ENCODE results near the gene ADORA1. TPM values are rescaled to one million over a fixed set of nuclear protein-coding genes. Genes with fewer than 3 reads are reported as not detected.

The ADORA1 gene
- polyA plus RNA-seq, 1 of the 3 experiments (the other 2 are of a cell fraction) = 4.8 TPM

- DNase-seq = no peak
- Histone ChIP-seq H3K9me3 (no peaks in the 10 kb centered on the region), H2AFZ (ENCODE audit: low read depth) (no peak overlapping the region), H3K27ac (ENCODE audit: low read depth in 2 of 2, low read length in 1 of 2) (no peak overlapping the region), H3K27me3 (ENCODE audit: insufficient read depth) (no peaks in the 10 kb centered on the region; the same call in 1 of the 2 replicates), H3K4me3 (ENCODE audit: low read depth in 2 of 2, low read length in 1 of 2) (no peak overlapping the region; a peak in 1 of 4 replicates), H3K9me2 (no peaks in the 10 kb centered on the region), H3K4me1 (ENCODE audit: control insufficient read depth in 1 of 2, insufficient read depth in 2 of 2, low read depth in 1 of 2, low read length in 1 of 2) (no peaks in the 10 kb centered on the region; a peak in 1 of 4 replicates), H4K20me1 (ENCODE audit: insufficient read depth) (no peaks in the 10 kb centered on the region), H3K9ac (no peak overlapping the region), H3K79me2 (ENCODE audit: insufficient read depth) (no peaks in the 10 kb centered on the region), H3K36me3 (replicated peaks in 1 of 2; ENCODE audit: control insufficient read depth in 1 of 2, insufficient read depth in 2 of 2, low read length in 1 of 2) (no peaks in the 10 kb centered on the region), H3F3A (replicated peaks; ENCODE audit: insufficient read depth) (no peaks in the 10 kb centered on the region), H3K4me2 (no peak overlapping the region)
- POLR2A ChIA-PET = interaction anchor here (0.6 kb wide), 1 partner anchor 94 kb away, joined by 3 read pairs; no protein-coding TSS in a partner anchor
- TF ChIP-seq CTCF (IDR thresholded peaks at IDR 0.05) = peak; percentile 57
- no peak for TF ChIP-seq RXRA (IDR thresholded peaks at IDR 0.05; ENCODE audit: borderline replicate concordance, low read depth)
- CTCF ChIA-PET = interaction anchor here (1.0 to 3.5 kb wide), 13 partner anchors 9 to 131 kb away, joined by 3 to 18 read pairs (median 4); partner anchors contain the start of gene ADORA1
- whole genome bisulfite sequencing (ENCODE audit: low lambda C conversion rate) = 76% methylated on average over 5 of the region's 14 CpGs
These were observed 42.7 kb upstream of the ADORA1 start for GRCh38 chr1:203084588-203085527.

GRCh38 chr1:203085528-203086406, 41.8 kb upstream of the ADORA1 start, which contains the start of gene MYOG:
Gene MYOG, minus strand, starts transcription at chr1:203086012. Its CDS starts 51 bp downstream, at chr1:203085961.
- no peaks in the 10 kb centered on the region for H4K20me1 ChIP-seq (ENCODE audit: insufficient read depth)
- no peak for DNase-seq
- POLR2A ChIA-PET = interaction anchor here (0.7 kb wide), 1 partner anchor 21 kb away, joined by 3 read pairs; no protein-coding TSS in a partner anchor
- CTCF ChIA-PET = interaction anchor here (0.8 to 2.9 kb wide), 9 partner anchors 11 to 130 kb away, joined by 3 to 12 read pairs (median 4); partner anchors contain the start of gene ADORA1
- no peak within 1 kb of the TSS for H3K27ac ChIP-seq (ENCODE audit: low read depth in 2 of 2, low read length in 1 of 2)
- no peak within 1 kb of the TSS for H3K9ac ChIP-seq
- no peaks in the 10 kb centered on the region for H3K36me3 ChIP-seq (replicated peaks in 1 of 2; ENCODE audit: control insufficient read depth in 1 of 2, insufficient read depth in 2 of 2, low read length in 1 of 2)
- H3F3A ChIP-seq (replicated peaks; ENCODE audit: insufficient read depth) = no peaks in the 10 kb centered on the region
- no peaks in the 10 kb centered on the region for H3K9me3 ChIP-seq
- H3K79me2 ChIP-seq (ENCODE audit: insufficient read depth) = no peaks in the 10 kb centered on the region
- no peaks in the 10 kb centered on the region for H3K9me2 ChIP-seq
- no peak within 1 kb of the TSS for H3K4me2 ChIP-seq
- H3K4me1 ChIP-seq (ENCODE audit: control insufficient read depth in 1 of 2, insufficient read depth in 2 of 2, low read depth in 1 of 2, low read length in 1 of 2) = no peaks in the 10 kb centered on the region; a peak in 1 of 4 replicates
- no peak within 1 kb of the TSS for H3K4me3 ChIP-seq (ENCODE audit: low read depth in 2 of 2, low read length in 1 of 2)
- no peaks in the 10 kb centered on the region; the same call in 1 of the 2 replicates for H3K27me3 ChIP-seq (ENCODE audit: insufficient read depth)
- TF ChIP-seq RXRA (IDR thresholded peaks at IDR 0.05; ENCODE audit: borderline replicate concordance, low read depth) = no peak
- no peak for TF ChIP-seq RCOR1 (IDR thresholded peaks at IDR 0.05; ENCODE audit: low read length)
- no peak for TF ChIP-seq USF2 (IDR thresholded peaks at IDR 0.05; ENCODE audit: borderline replicate concordance, low read depth, low read length)
- TF ChIP-seq POLR2AphosphoS5 (IDR thresholded peaks at IDR 0.05; ENCODE audit: low read depth, low read length) = no peak
- TF ChIP-seq TEAD4 (IDR thresholded peaks at IDR 0.05; ENCODE audit: borderline replicate concordance, insufficient read depth) = no peak
- no peak for TF ChIP-seq EP300 (IDR thresholded peaks at IDR 0.05; ENCODE audit: borderline replicate concordance in 1 of 2, low read depth in 1 of 2, low read length in 1 of 2)
- no peak for TF ChIP-seq NRF1 (IDR thresholded peaks at IDR 0.05; ENCODE audit: low read depth, low read length)
- no peak for TF ChIP-seq NFIC (IDR thresholded peaks at IDR 0.05; ENCODE audit: borderline replicate concordance)
- no peak for TF ChIP-seq USF1 (IDR thresholded peaks at IDR 0.05; ENCODE audit: borderline replicate concordance, low read depth)
- TF ChIP-seq FOXJ3 (CRISPR knock-in tag; IDR thresholded peaks at IDR 0.05) = no peak
- no peak for TF ChIP-seq CTCF (IDR thresholded peaks at IDR 0.05)
- TF ChIP-seq RFX5 (IDR thresholded peaks at IDR 0.05; ENCODE audit: low read length) = no peak
- WGBS (ENCODE audit: low lambda C conversion rate) = 49% methylated on average over 12 of the region's 36 CpGs
- H2AFZ ChIP-seq (ENCODE audit: low read depth) = no peak within 1 kb of the TSS

Data from SK-N-SH (cell line).